C4-2B (cell line): Measurements from ENCODE around the gene WWOX.

Experiments
- ZFX ChIP-seq: fragments of 450-650 bp; IDR thresholded peaks from 2 replicates; pipeline ENCODE4 v1.6.1; 2017
- TF ChIP-seq, protein P1 (sequence below): fragments of 450-650 bp; conservative IDR thresholded peaks from 2 replicates; pipeline ENCODE4 v1.5.1; 2017; ENCODE audit warnings: mild to moderate bottlenecking

GRCh38 chr16:78348068-78348467 is 248.6 kb downstream of the WWOX start:
- TF ChIP-seq, protein P1, sequence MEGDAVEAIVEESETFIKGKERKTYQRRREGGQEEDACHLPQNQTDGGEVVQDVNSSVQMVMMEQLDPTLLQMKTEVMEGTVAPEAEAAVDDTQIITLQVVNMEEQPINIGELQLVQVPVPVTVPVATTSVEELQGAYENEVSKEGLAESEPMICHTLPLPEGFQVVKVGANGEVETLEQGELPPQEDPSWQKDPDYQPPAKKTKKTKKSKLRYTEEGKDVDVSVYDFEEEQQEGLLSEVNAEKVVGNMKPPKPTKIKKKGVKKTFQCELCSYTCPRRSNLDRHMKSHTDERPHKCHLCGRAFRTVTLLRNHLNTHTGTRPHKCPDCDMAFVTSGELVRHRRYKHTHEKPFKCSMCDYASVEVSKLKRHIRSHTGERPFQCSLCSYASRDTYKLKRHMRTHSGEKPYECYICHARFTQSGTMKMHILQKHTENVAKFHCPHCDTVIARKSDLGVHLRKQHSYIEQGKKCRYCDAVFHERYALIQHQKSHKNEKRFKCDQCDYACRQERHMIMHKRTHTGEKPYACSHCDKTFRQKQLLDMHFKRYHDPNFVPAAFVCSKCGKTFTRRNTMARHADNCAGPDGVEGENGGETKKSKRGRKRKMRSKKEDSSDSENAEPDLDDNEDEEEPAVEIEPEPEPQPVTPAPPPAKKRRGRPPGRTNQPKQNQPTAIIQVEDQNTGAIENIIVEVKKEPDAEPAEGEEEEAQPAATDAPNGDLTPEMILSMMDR = no peak
- no peak for TF ChIP-seq ZFX
